Measurements from ENCODE around the gene ZNF316.
"Not testable (repeated sequence)": the region's sequence is repeated elsewhere in the genome, so short reads cannot be mapped to it uniquely, and the experiment has no call there.

The ZNF316 gene

DNA sequence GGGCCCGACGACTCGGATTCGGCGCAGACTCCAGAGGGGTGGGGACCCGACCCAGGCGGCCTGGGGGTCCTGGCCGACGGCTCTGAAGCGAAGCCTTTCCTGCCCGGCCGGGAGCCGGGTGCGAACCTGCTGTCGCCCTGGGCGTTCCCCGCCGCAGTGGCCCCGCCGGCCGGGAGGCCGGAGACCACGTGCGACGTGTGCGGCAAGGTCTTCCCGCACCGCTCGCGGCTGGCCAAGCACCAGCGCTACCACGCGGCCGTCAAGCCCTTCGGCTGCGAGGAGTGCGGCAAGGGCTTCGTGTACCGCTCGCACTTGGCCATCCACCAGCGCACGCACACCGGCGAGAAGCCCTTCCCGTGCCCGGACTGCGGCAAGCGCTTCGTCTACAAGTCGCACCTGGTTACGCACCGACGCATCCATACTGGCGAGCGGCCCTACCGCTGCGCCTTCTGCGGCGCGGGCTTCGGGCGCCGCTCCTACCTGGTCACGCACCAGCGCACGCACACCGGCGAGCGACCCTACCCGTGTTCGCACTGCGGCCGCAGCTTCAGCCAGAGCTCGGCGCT lies 15.4 kb downstream of the ZNF316 start:
- Histone ChIP-seq H3K27ac (ENCODE audit: low read depth, low read length) (no peak overlapping the region), H3K4me1 (ENCODE audit: control insufficient read depth, insufficient read depth, low read length) (no peaks in the 10 kb centered on the region), H3K9ac (ENCODE audit: low read length) (no peak overlapping the region), H3K4me3 (ENCODE audit: low read length) (no peak overlapping the region), H3K36me3 (ENCODE audit: control insufficient read depth, insufficient read depth, low read length) (peaks cover 32% of the 10 kb centered on the region), H3K27me3 (ENCODE audit: control insufficient read depth, insufficient read depth, low read length) (no peaks in the 10 kb centered on the region)

DNA sequence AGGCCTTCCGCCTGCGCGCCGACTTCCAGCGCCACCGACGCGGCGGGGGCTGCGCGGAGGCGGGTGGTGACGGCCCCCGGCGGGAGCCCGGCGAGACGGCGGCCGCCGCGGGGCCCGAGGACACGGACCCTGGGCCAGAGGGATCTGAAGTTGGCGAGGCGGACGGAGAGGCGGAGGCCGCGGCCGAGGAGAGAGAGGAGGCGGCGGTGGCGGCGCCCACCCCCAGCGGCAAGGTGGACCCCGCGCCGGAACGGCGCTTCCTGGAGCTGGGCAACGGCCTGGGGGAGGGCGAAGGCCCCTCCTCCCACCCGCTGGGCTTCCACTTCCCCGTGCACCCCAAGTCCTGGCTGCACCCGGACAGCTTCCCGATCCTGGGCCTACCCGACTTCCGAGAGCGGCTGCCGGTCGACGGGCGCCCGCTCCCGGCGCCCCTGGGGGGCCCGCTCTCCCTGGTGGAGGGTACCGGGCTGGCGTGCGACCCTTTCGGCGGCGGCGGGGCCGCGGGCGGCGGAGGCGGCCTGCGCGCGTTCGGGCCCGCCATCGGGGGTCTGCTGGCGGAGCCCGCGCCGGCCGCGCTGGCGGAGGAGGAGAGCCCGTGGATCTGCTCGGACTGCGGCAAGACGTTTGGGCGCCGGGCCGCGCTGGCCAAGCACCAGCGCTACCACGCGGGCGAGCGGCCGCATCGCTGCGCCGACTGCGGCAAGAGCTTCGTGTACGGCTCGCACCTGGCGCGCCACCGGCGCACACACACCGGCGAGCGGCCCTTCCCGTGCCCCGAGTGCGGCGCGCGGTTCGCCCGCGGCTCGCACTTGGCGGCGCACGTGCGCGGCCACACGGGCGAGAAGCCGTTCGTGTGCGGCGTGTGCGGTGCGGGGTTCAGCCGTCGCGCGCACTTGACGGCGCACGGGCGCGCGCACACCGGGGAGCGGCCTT lies 16.2 kb downstream of the ZNF316 start:
- Histone ChIP-seq H3K36me3 (ENCODE audit: control insufficient read depth, insufficient read depth, low read length) (peaks cover 25% of the 10 kb centered on the region), H3K27me3 (ENCODE audit: control insufficient read depth, insufficient read depth, low read length) (no peaks in the 10 kb centered on the region), H3K4me1 (ENCODE audit: control insufficient read depth, insufficient read depth, low read length) (no peaks in the 10 kb centered on the region), H3K4me3 (ENCODE audit: low read length) (no peak overlapping the region), H3K9ac (ENCODE audit: low read length) (no peak overlapping the region), H3K27ac (ENCODE audit: low read depth, low read length) (no peak overlapping the region)

DNA sequence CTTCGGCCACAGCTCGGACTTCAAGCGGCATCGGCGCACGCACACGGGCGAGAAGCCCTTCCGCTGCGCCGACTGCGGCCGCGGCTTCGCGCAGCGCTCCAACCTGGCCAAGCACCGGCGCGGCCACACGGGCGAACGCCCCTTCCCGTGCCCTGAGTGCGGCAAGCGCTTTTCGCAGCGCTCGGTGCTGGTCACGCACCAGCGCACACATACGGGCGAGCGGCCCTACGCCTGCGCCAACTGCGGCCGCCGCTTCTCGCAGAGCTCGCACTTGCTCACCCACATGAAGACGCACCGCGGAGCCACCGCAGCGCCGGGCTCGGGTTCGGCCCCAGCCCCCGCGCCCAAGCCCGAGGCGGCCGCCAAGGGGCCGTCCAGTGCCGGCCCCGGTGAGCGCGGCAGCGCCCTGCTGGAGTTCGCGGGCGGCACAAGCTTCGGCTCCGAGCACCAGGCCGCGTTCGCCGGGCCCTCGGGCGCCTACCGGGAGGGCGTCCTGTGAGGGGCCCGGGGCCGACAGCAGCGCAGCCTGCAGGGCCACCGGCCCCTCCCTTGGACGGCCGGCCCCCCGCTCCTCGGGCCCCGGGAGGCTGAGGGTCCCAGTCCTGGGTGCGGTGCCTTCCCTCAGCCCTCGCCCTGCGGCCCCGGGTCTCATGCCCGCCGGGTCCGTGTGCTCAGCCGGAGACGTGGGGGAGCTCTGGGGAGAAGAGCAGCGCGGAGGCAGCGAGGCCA lies 17.2 kb downstream of the ZNF316 start:
- Histone ChIP-seq H3K4me3 (ENCODE audit: low read length) (no peak overlapping the region), H3K27ac (ENCODE audit: low read depth, low read length) (no peak overlapping the region), H3K36me3 (ENCODE audit: control insufficient read depth, insufficient read depth, low read length) (peaks cover 16% of the 10 kb centered on the region), H3K9ac (ENCODE audit: low read length) (no peak overlapping the region), H3K27me3 (ENCODE audit: control insufficient read depth, insufficient read depth, low read length) (no peaks in the 10 kb centered on the region), H3K4me1 (ENCODE audit: control insufficient read depth, insufficient read depth, low read length) (no peaks in the 10 kb centered on the region)

DNA sequence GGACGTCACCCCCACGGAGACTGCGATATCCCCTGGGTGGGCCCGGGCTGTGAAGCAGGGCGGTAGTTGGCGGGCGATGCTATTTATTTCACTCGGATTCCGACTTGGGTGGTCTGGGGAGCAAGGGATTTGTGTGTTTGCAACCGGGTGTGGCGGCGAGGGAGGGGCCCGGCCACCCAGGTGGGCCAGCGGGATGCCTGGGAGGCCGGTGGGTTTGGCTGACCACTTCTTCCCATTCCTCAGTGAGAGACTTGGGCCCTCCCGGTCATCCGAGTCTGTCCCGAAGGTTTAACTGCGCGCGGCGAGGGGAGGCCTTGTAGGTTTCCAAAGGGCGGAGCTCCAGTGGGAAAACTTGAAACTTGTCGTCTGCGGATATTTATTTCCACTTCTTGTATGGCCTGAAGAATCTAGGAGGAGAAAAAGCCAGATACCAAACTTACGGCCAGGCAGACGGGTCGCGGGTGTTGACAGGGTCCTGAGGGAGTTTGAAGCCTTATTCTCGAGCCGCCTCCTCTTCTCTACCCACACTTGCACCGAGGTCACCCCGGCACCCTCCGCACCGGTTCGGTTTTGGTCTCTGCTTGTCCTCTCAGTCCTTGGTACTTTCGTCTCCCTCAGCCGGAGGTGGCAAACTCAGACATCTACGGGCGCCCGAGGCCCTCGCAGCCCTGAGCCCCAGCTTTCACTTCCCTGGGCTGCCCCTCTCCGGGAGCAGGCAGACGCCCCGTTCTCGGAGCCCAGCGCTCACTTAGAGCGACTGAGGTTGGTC lies 17.9 kb downstream of the ZNF316 start:
- no peak overlapping the region for H3K4me3 ChIP-seq (ENCODE audit: low read length)
- H3K27me3 ChIP-seq (ENCODE audit: control insufficient read depth, insufficient read depth, low read length): no peaks in the 10 kb centered on the region
- H3K9ac ChIP-seq (ENCODE audit: low read length): no peak overlapping the region
- H3K4me1 ChIP-seq (ENCODE audit: control insufficient read depth, insufficient read depth, low read length): no peaks in the 10 kb centered on the region
- H3K36me3 ChIP-seq (ENCODE audit: control insufficient read depth, insufficient read depth, low read length): peaks cover 14% of the 10 kb centered on the region
- H3K27ac ChIP-seq (ENCODE audit: low read depth, low read length): no peak overlapping the region

DNA sequence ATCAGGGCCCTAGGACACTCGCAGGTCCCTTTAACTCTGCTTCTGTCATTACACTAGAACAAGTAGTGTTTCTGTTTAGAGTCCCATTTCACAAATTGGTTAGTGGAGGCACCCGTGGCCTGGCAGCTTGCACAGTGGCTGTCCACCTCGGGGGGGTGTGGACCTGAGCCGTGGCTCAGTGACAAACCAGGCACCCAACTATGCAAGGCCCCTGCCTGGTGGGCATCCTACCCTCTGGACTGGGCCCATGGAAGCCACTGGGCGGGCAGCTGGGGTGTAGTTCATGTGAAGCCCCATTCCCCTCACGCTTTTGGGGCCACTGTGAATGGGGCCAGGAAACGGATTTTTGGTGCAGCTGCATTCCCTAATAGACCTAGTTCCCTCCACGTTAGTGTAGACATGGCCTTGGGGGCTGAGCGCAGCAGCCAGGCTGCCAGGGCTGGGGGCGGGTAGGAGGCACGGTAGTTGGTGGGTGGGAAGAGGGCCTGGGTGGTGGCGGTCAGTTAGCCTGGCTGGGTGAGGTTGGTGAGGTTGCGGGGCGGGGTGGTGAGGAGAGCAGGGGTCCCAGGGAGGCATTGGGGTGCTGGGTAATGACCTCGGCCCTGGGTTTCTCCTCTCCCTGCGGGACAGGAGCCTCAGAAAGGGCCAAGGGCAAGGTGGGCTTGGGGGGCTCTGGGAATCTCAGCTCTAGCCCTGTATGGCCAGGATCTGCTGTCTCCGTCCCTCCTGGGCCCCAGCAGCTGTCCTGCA lies 18.7 kb downstream of the ZNF316 start:
- Histone ChIP-seq H3K9ac (ENCODE audit: low read length) (no peak overlapping the region), H3K4me1 (ENCODE audit: control insufficient read depth, insufficient read depth, low read length) (no peaks in the 10 kb centered on the region), H3K27me3 (ENCODE audit: control insufficient read depth, insufficient read depth, low read length) (no peaks in the 10 kb centered on the region), H3K36me3 (ENCODE audit: control insufficient read depth, insufficient read depth, low read length) (peaks cover 14% of the 10 kb centered on the region), H3K4me3 (ENCODE audit: low read length) (no peak overlapping the region), H3K27ac (ENCODE audit: low read depth, low read length) (no peak overlapping the region)

DNA sequence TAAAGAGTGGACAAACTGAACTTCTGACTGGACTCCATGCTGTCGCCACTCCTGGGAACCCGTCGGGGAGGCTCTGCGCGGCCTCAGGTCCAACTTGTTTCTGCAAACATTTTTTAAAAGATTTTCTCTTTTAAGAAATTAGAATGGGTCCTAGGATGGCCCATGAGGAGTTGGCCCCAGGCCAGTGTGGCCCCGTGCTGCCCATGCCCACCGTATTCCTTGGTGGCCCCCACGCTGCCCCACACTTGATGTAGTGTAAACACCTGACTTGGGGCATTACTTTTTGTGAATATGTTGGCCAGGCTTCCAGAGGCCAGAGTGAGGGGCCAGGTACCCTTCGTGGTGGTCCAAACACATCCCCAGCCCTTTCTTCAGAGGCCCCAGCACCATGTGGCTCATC lies 19.3 kb downstream of the ZNF316 start:
- Histone ChIP-seq H3K36me3 (ENCODE audit: control insufficient read depth, insufficient read depth, low read length) (peaks cover 14% of the 10 kb centered on the region), H3K27me3 (ENCODE audit: control insufficient read depth, insufficient read depth, low read length) (no peaks in the 10 kb centered on the region), H3K4me1 (ENCODE audit: control insufficient read depth, insufficient read depth, low read length) (no peaks in the 10 kb centered on the region), H3K9ac (ENCODE audit: low read length) (no peak overlapping the region), H3K27ac (ENCODE audit: low read depth, low read length) (no peak overlapping the region), H3K4me3 (ENCODE audit: low read length) (no peak overlapping the region)

DNA sequence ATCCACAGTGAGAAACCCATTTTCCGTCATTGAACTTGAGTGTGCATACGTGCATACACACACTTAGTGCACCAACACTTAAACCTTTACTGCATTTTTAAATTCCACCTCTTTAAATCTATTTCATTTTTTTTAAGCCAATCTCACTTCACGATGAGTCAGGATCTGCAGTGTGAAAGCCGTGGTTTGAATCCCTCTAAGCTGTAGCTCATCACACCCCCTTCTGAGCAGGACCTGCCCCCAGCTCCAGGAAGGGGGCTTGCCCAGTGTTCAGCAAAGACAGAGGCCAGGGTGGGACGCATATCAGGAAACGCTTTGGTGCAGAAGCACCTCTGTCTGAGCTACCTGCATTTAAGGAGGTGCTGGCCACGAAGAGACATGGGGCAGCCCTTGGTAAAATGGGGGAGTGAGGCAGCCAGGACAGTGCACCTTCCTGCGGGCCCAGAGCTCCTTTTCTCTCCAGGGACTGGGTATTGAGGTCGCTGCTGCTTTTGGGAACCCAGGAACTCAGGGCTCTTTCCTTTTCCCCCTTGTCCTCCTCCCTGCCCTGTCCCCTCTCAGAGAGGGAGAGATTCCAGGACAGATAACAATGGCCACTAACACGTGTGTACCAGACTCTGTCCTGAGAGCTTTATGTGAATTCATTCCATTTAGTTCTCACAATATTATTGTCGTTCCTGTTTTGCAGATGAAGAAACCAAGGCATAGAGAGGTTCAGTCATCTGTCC lies 21.7 kb downstream of the ZNF316 start:
- Histone ChIP-seq H3K9ac (ENCODE audit: low read length) (no peak overlapping the region), H3K27ac (ENCODE audit: low read depth, low read length) (no peak overlapping the region), H3K4me3 (ENCODE audit: low read length) (no peak overlapping the region), H3K4me1 (ENCODE audit: control insufficient read depth, insufficient read depth, low read length) (no peaks in the 10 kb centered on the region), H3K27me3 (ENCODE audit: control insufficient read depth, insufficient read depth, low read length) (no peaks in the 10 kb centered on the region), H3K36me3 (ENCODE audit: control insufficient read depth, insufficient read depth, low read length) (peaks cover 2% of the 10 kb centered on the region)

DNA sequence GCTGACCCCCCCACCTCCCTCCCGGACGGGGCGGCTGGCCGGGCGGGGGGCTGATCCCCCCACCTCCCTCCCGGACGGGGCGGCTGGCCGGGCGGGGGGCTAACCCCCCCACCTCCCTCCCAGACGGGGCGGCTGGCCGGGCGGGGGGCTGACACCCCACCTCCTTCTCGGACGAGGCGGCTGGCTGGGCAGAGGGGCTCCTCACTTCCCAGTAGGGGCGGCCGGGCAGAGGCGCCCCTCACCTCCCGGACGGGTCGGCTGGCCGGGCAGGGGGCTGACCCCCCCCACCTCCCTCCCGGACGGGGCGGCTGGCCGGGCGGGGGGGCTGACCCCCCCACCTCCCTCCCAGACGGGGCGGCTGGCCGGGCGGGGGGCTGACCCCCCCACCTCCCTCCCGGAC lies 33.7 kb downstream of the ZNF316 start:
- not testable (repeated sequence) for H3K36me3 ChIP-seq (ENCODE audit: control insufficient read depth, insufficient read depth, low read length); H3K4me3 ChIP-seq (ENCODE audit: low read length); H3K9ac ChIP-seq (ENCODE audit: low read length); H3K27me3 ChIP-seq (ENCODE audit: control insufficient read depth, insufficient read depth, low read length); H3K4me1 ChIP-seq (ENCODE audit: control insufficient read depth, insufficient read depth, low read length); H3K27ac ChIP-seq (ENCODE audit: low read depth, low read length)

DNA sequence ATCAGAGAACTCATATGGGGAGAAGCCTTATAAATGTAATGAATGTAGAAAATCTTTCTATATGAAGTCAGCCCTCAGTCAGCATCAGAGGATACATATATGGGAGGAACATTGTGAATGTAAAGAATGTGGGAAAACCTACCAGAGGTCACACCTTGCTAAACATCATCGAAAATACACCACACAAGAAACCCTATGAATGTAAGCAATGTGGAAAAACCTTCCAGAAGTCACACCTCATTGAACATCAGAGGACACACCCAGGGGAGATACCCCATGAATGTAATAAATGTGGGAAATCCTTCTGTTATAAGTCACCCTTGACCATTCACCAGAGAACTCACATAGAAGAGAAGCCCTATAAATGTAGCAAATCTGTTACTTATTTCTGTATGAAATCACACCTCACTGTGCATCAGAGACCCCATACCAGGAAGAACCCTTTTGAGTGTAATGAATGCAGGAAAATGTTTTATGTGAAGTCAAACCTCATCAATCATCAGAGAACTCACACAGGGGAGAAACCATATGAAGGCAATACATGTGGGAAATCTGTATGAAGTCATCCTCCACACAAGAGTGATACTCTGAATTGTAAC lies 38.8 kb downstream of the ZNF316 start:
- no peak overlapping the region for H3K9ac ChIP-seq (ENCODE audit: low read length)
- no peaks in the 10 kb centered on the region for H3K36me3 ChIP-seq (ENCODE audit: control insufficient read depth, insufficient read depth, low read length)
- H3K27me3 ChIP-seq (ENCODE audit: control insufficient read depth, insufficient read depth, low read length): no peaks in the 10 kb centered on the region
- H3K27ac ChIP-seq (ENCODE audit: low read depth, low read length): no peak overlapping the region
- no peaks in the 10 kb centered on the region for H3K4me1 ChIP-seq (ENCODE audit: control insufficient read depth, insufficient read depth, low read length)
- H3K4me3 ChIP-seq (ENCODE audit: low read length): no peak overlapping the region

DNA sequence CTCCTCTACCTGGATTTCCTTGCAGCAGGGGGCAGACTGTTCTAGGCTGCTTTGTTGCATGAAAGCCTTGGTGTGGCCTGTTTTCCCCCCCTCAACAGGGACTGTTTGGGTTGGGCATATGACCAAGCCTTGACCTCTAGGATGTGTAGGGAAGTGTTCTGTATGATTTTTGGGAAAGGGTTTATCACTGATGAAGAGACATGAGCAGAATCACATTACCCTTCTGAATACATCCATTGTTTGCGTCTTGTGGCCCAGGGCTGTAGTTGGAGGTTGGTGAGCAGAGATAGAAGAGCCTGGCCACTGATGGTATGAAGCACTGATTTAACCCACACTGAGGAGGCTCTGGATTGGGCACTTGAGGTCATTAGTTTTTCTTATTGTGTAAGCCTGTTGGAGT lies 43.0 kb downstream of the ZNF316 start:
- no peaks in the 10 kb centered on the region for H3K4me1 ChIP-seq (ENCODE audit: control insufficient read depth, insufficient read depth, low read length)
- no peak overlapping the region for H3K9ac ChIP-seq (ENCODE audit: low read length)
- no peak overlapping the region for H3K27ac ChIP-seq (ENCODE audit: low read depth, low read length)
- no peaks in the 10 kb centered on the region for H3K36me3 ChIP-seq (ENCODE audit: control insufficient read depth, insufficient read depth, low read length)
- H3K27me3 ChIP-seq (ENCODE audit: control insufficient read depth, insufficient read depth, low read length): no peaks in the 10 kb centered on the region
- H3K4me3 ChIP-seq (ENCODE audit: low read length): no peak overlapping the region

DNA sequence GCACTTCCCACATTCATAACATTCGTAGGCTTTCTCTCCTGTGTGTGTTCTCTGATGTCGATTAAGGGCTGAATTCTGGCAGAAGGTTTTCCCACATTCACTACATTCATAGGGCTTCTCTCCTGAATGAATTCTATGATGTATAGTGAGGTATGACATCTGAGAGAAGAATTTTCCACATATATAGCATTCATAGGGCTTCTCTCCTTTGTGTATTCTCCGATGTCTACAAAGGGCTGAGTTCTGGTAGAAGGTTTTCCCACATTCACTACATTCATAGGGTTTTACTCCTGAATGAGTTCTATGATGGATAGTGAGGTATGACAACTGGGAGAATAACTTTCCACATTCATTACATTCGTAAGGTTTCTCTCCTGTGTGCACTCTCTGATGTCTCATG lies 54.0 kb downstream of the ZNF316 start:
- Histone ChIP-seq H3K4me1 (ENCODE audit: control insufficient read depth, insufficient read depth, low read length) (no peaks in the 10 kb centered on the region), H3K9ac (ENCODE audit: low read length) (no peak overlapping the region), H3K4me3 (ENCODE audit: low read length) (no peak overlapping the region), H3K27me3 (ENCODE audit: control insufficient read depth, insufficient read depth, low read length) (no peaks in the 10 kb centered on the region), H3K27ac (ENCODE audit: low read depth, low read length) (no peak overlapping the region), H3K36me3 (ENCODE audit: control insufficient read depth, insufficient read depth, low read length) (peaks cover 74% of the 10 kb centered on the region)

Measured in rectal smooth muscle tissue (tissue), 1 donor.